ENCODE results near the gene RAI1.

Gene RAI1

GRCh38 chr17:17833658-17834357 is 152.6 kb downstream of the RAI1 start:
- no peak for DNase-seq (ENCODE audit: low read depth)

- no peak for DNase-seq (ENCODE audit: low read depth)
Observed at GRCh38 chr17:17834974-17835373, 153.7 kb downstream of the RAI1 start.

GRCh38 chr17:17835415-17836249 is 154.4 kb downstream of the RAI1 start:
- no peak for DNase-seq (ENCODE audit: low read depth)

GRCh38 chr17:17836250-17836817 is 155.1 kb downstream of the RAI1 start:
- peak; percentile 91 for DNase-seq (ENCODE audit: low read depth)

DNA sequence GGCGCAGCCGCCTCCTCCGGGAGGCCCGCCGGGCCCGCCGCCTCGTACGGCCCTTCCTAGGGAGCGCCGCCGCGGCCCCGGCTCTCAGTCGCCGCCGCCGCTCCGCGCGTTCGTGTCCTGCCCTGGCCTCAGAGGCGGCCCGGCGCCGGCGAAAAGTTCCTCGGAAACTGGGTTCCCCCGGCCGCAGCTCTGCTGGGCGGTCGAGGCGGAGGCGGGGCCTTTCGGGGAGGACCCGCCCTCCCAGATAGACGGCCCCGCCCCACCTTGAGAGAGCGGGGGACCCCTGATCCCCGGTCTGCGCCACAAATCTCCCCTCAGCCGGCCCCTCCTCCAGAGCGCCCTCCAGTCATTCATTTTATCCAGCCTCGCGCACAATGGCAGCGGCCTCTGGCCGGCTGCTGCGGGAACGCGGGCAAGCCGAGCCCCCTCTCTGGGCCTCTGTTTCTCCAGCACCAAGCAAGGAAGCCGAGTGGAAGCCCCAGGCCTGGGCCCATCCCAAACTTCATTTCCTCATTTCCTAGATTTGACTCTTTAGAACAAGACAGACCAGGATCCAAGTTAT is 155.6 kb downstream of the RAI1 start, which contains the start of gene SREBF1:
SREBF1 (minus strand) TSS at position 169 of the 562 bp plus-strand sequence. CDS start 169 bp downstream, outside the sequence.
- DNase-seq (ENCODE audit: low read depth) = peak; percentile 41

GRCh38 chr17:17837380-17837821 is 156.1 kb downstream of the RAI1 start:
- DNase-seq (ENCODE audit: low read depth) = no peak

DNA sequence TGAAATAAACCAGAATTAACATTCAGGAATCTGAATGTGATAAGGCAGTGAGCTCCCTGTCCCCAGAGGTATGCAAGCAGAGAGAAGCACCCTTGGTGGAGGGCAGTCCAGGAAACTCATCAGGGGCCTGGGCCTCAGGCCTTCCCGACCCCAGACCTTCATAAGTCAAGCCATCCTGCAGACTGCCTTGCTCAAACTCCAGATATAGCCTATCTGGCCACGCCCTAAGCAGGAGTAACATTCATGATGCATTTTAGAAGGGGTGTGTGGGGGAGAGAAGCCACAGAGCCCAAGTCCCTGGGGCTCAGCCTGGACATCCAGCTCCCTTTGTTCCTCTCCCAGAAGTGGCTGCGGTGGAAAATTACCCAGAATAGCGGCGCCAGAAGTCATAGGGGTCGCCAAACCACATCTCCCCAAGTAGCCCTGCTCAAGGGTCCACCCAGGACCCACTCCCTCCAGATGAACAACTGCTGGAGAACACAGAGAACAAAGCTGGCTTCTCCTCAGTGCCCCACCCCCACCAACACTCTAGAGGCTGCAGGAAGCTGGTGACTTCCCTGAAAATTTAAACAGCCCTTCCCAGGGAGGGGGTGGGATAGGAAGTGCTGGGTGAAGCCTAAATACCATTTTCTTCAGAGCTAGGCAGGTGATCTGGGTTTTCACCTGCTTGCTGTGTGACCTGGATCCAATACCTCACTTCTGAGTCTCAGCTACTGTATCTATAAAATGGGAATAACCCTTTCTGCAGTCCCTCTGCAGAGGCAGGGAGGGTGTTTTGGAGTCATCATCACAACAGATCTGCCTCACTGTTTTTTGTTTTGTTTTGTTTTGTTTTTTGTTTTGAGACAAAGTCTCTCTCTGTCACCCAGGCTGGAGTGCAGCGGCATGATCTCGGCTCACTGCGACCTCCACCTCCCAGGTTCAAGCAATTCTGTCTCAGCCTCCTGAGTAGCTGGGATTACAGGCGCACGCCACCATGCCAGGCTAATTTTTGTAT is 157.0 kb downstream of the RAI1 start:
- DNase-seq (ENCODE audit: low read depth) = no peak

- peak; percentile 60 for DNase-seq (ENCODE audit: low read depth)
Observed at GRCh38 chr17:17839791-17840707, 158.8 kb downstream of the RAI1 start.

DNA sequence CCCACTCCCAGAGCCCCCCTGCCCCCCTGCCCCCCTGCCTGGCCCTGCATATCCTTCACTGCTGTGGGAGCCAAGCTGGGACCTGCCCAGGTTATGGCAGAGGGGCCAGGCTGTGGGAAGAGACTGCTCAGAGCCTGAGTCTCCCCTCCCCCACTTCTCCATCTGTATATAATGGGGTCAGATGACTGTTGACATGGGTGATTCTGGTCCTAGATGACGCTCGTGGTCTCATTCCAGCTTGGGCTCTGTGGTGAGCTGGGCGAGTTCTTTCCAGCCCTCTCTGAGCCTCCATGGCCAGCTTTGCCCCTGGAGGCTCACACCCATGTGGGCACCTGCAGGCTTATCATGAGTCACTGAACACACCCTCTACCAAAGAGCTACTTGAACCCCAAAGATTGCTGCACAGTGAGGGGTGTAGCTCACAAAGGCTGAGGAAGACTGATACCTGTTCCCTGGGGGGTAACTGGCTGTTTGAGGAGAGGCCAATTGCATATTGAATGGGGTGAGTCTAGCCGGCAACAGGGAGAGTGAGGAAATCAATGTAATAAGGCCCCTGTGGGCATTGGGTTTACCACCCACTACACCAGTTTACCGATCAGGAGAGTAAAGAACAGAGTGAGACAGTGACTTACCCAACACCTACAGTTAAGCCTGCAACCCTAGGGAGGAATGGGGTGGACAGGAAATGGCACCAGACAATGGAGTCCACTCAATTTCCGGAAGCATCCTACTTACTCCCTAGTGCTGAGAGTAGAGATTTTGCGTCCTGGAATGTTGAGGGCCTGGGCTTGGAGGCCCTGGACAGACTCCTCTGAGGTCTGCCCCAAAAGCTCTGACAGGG is 159.7 kb downstream of the RAI1 start:
- no peak for DNase-seq (ENCODE audit: low read depth)

- no peak for DNase-seq (ENCODE audit: low read depth)
Observed at GRCh38 chr17:17841601-17842025, 160.4 kb downstream of the RAI1 start.

GRCh38 chr17:17842111-17842876 is 161.0 kb downstream of the RAI1 start:
- no peak for DNase-seq (ENCODE audit: low read depth)

DNA sequence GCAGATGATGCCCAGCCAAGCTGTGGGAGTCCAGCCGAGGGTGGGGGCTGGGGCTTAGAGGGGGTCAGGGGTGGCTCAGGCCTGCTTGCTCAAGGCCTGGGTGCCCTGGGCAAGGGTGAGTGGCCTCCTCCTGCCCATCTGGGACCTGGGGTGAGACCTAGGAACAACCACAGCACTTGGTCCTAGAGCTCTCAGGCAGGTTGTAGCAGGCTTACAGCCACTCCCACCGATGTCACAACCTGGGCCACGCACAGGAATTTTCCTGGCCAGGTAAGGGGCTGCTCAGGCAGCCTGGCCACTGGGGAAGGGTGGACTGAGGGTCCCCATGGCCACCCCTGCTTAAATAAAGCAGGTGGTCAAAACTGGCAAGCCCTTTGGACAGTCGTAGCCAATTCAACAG is 161.8 kb downstream of the RAI1 start:
- no peak for DNase-seq (ENCODE audit: low read depth)

GRCh38 chr17:17844079-17844478 is 162.8 kb downstream of the RAI1 start:
- DNase-seq (ENCODE audit: low read depth) = no peak

DNA sequence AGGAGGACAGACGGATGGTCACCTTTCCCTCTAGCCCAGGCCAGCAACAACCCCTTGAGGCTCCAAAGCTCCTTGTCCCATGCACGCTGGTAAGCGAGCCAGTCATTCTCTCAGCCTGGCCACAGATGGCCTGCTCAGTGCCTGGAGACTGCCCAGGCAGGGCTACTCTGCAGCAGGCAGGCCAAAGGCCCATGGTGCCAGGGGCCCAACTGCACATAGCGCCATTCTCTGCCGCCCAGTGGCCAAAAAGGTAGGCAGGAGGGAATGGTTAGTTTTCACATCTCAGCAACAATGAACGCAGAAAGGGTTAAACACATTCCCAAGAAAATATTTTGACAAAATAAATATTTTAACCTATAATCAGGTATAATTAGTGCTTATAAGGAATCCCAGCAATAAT is 163.2 kb downstream of the RAI1 start:
- no peak for DNase-seq (ENCODE audit: low read depth)

GRCh38 chr17:17845046-17845775 is 164.0 kb downstream of the RAI1 start:
- no peak for DNase-seq (ENCODE audit: low read depth)

DNA sequence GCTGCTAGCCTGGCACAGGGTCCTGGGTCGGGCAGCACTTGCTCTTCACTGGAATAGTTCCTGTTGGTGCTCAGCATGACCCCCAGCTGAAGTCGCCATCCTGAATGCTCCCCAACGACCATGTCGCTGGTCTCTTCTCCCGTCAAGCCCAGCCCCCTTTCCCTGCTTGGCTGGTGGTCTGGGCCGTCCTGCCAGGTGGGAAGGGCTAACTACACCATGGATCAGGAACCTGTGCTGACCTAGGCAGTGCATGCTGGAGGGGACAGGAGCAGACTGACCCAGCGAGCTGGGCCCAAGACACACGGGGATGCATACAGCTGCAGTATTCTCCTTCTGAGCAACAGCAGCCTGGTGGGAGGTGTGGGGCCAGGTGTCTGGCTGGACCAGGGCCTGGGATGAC is 164.7 kb downstream of the RAI1 start:
- no peak for DNase-seq (ENCODE audit: low read depth)

DNA sequence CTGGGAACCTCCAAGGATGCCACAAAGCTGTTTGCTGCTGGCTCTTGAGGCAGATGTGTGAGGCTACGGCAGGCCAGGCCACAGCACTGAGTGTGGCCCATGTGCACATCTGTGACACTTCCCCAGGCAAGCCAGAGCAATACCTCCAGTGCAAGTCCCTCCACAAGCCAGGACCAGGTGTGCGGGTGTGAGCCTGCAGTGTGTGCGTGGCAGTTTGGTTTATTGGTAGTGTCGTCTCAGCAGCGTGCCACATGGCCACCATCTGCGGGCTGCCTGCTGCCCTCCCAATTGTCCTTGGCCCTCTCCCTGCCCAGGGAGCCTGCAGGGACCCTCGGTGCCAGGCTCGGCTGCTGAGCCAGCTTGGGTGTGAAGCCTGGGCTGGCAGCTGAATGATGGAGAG is 165.4 kb downstream of the RAI1 start:
- no peak for DNase-seq (ENCODE audit: low read depth)

Data from activated gamma-delta T cell treated with anti-CD3 and anti-CD28 coated beads, Interleukin-2, amount 50 U/mL, for 16 hours (primary cell).